GM19468 (cell line): ENCODE results near the gene TMEM174.
"Not testable (repeated sequence)": the region's sequence is repeated elsewhere in the genome, so short reads cannot be mapped to it uniquely, and the experiment has no call there.

Experiments used
- ATAC-seq: cut with Tn5 transposase; IDR thresholded peaks from one replicate; pipeline ENCODE4 v1.9.1; 2021; ENCODE audit warnings: mild to moderate bottlenecking, moderate library complexity, moderate number of reproducible peaks; ENCODE audit not compliant: unreplicated experiment; ENCODE audit errors: extremely low read depth

Gene TMEM174

GRCh38 chr5:73188764-73189531, 16.0 kb downstream of the TMEM174 start:
- ATAC-seq = no peak

GRCh38 chr5:73189871-73190376, 16.9 kb downstream of the TMEM174 start:
- ATAC-seq = no peak

- ATAC-seq = no peak
Observed at GRCh38 chr5:73192370-73192769, 19.4 kb downstream of the TMEM174 start.

- no peak for ATAC-seq
Observed at GRCh38 chr5:73193592-73193991, 20.6 kb downstream of the TMEM174 start.

- ATAC-seq = no peak
Observed at GRCh38 chr5:73196201-73196600, 23.2 kb downstream of the TMEM174 start.

GRCh38 chr5:73197637-73198257, 24.8 kb downstream of the TMEM174 start:
- ATAC-seq = no peak

GRCh38 chr5:73198833-73199592, 26.0 kb downstream of the TMEM174 start:
- no peak for ATAC-seq

- ATAC-seq = no peak
Observed at GRCh38 chr5:73199671-73200070, 26.7 kb downstream of the TMEM174 start.

GRCh38 chr5:73201547-73202513, 28.8 kb downstream of the TMEM174 start:
- no peak for ATAC-seq

- ATAC-seq = no peak
Observed at GRCh38 chr5:73204332-73204731, 31.3 kb downstream of the TMEM174 start.

GRCh38 chr5:73204733-73205132, 31.7 kb downstream of the TMEM174 start:
- ATAC-seq = no peak

- no peak for ATAC-seq
Observed at GRCh38 chr5:73205305-73205704, 32.3 kb downstream of the TMEM174 start.

- ATAC-seq = not testable (repeated sequence)
Observed at GRCh38 chr5:73207239-73207638, 34.2 kb downstream of the TMEM174 start.

- not testable (repeated sequence) for ATAC-seq
Observed at GRCh38 chr5:73209075-73209474, 36.1 kb downstream of the TMEM174 start.

- ATAC-seq = not testable (repeated sequence)
Observed at GRCh38 chr5:73212693-73213092, 39.7 kb downstream of the TMEM174 start.

- no peak for ATAC-seq
Observed at GRCh38 chr5:73213566-73213998, 40.6 kb downstream of the TMEM174 start.

GRCh38 chr5:73214306-73214705, 41.3 kb downstream of the TMEM174 start:
- ATAC-seq = no peak

- ATAC-seq = no peak
Observed at GRCh38 chr5:73214996-73215395, 42.0 kb downstream of the TMEM174 start.

- ATAC-seq = no peak
Observed at GRCh38 chr5:73215531-73215890, 42.5 kb downstream of the TMEM174 start.
